SIG-M5 (cell line): ENCODE data around the gene KIF7.

Experiments used
- DNase-seq: peaks from one replicate; lab custom pipeline; 2025; lab: John Stamatoyannopoulos, UW

KIF7 gene

GRCh38 chr15:89649013-89649625 is 6.1 kb downstream of the KIF7 start:
- DNase-seq = no peak

- DNase-seq = no peak
These were observed 6.9 kb downstream of the KIF7 start for GRCh38 chr15:89648106-89649012.

GRCh38 chr15:89647191-89647851 is 7.9 kb downstream of the KIF7 start:
- DNase-seq = no peak

- no peak for DNase-seq
These were observed 8.7 kb downstream of the KIF7 start for GRCh38 chr15:89646416-89647141.

- no peak for DNase-seq
These were observed 9.6 kb downstream of the KIF7 start for GRCh38 chr15:89645680-89646079.

GRCh38 chr15:89642106-89642505 is 13.2 kb downstream of the KIF7 start:
- DNase-seq = no peak

GRCh38 chr15:89641053-89641452 is 14.2 kb downstream of the KIF7 start:
- no peak for DNase-seq

GRCh38 chr15:89640245-89640644 is 15.0 kb downstream of the KIF7 start:
- no peak for DNase-seq

GRCh38 chr15:89633585-89633984 is 21.7 kb downstream of the KIF7 start:
- DNase-seq = no peak

GRCh38 chr15:89632563-89633430 is 22.5 kb downstream of the KIF7 start:
- no peak for DNase-seq

- no peak for DNase-seq
These were observed 23.4 kb downstream of the KIF7 start for GRCh38 chr15:89631902-89632264.

- no peak for DNase-seq
These were observed 24.0 kb downstream of the KIF7 start for GRCh38 chr15:89630974-89631901.

GRCh38 chr15:89630260-89630659 is 25.0 kb downstream of the KIF7 start:
- no peak for DNase-seq

GRCh38 chr15:89629829-89630228 is 25.4 kb downstream of the KIF7 start:
- no peak for DNase-seq

- no peak for DNase-seq
These were observed 26.2 kb downstream of the KIF7 start for GRCh38 chr15:89628806-89629715.

- DNase-seq = no peak
These were observed 27.0 kb downstream of the KIF7 start for GRCh38 chr15:89628301-89628700.

- no peak for DNase-seq
These were observed 27.9 kb downstream of the KIF7 start for GRCh38 chr15:89627256-89627970.

- no peak for DNase-seq
These were observed 29.6 kb downstream of the KIF7 start for GRCh38 chr15:89625716-89626115.
